Raji (cell line): ENCODE data around the gene FXYD6.

Experiments
- POLR2A ChIP-seq: IDR thresholded peaks from 2 replicates; pipeline ENCODE4 v1.6.1; 2011; ENCODE audit warnings: low read depth, low read length, control low read depth; ENCODE audit not compliant: insufficient read depth

FXYD6 gene

DNA sequence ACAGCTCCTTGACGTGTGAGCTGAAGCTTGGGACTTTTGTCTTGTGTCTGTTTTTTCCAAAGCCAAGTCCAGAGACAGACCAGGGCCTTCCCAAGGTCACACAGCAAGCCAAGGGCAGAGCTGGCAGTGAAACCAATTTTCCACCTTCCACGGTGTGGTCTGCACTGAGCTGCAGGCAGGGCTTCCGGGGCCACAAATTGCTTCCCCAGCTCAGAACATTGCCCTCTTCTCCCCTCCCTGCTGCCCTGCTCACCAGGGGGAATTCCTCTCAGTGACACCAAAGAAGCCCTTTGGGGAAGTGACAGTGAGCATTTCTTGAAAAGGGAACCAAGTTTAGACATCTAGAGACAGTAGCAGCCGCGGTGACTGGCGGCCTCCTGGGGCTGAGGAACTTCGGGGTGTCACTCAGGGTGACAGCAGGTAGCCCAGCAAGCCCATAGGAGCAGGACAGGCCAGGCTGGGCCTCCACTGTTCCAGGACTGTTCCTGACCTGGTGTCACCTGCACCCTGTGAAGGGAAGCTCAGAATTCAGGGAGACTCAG lies 61.1 kb downstream of the FXYD6 start:
- no peak for TF ChIP-seq POLR2A

DNA sequence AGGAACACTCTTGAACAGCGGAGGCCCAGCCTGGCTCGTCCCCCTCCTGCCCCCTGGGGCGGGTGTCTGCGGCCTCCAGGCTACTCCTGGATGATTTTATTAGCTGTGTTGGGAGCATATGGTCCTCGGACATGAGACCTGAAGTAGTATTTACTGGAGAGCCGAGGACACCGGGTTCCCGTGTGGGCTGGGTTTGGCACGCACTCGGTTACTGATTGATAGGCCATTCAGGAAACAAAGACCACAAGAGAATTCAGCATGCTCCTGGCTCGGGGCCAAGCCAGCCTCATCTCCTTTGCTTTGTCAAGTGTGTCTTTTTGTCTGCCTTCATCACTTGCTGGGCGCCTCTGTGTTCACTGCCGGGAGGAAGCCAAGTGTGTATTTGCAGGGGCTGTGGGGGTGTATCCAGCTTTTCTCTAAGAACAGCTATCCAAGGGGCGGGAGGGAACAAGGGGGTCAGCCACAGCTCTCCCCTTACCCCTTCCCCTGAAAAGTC lies 61.6 kb downstream of the FXYD6 start:
- TF ChIP-seq POLR2A = no peak

DNA sequence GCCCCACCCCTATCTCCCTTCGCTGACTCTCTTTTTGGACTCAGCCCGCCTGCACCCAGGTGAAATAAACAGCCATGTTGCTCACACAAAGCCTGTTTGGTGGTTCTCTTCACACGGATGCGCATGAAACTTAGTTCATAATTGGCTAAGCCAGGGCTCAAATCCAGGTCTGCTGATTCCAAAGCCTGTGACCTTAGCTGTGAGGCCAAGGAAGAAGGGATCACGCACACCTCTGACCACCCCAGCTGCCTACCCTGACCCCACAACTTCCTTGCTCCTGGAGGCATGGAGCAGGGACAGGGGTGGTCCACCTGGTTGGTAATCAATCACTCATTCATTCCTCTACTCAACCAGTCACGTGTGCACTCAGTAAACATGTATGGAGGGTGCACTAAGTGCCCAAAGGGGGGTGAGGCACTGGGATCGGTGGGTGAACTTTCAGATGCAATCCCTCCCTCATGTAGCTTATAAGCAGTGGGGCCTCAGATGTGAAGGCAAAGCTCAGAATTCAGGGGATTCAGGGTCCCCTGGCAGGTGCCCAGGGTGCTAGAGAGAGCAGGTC lies 62.2 kb downstream of the FXYD6 start:
- no peak for TF ChIP-seq POLR2A

DNA sequence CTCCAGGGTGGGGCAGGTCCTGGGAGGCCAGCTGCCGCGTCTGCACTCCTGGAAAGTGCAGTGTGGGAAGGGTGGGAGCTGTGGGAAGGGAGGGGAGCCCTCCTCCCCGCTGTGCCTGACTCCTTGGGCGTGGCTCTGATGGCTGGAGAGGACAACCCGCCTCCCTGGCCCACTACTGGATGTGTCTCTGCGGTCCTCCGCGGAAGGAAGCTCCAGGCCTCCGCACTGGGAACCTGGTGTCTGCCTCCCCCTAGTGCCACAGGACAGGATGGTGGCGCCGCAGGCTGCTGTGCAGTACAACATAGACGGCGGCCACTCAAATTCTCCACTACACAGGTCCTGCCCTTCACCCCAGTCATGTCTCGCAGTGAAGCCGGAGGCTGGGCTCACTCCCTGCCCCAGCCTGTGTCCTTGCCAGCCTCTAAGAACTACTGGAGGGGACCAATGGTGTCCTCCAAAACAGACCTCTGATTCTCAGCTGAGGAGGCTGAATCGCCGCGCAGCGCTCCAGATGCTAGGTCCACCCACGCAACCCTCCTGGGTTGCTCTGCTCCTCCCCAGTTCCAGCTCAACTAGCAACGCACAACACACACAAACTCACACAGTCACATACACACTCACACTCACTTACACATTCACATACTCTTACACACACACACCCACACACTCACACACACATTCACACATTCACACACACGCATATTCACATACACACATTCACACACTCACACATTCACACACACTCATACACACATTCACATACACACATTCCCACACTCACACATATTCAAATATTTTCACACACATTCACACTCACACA lies 67.0 kb downstream of the FXYD6 start:
- no peak for TF ChIP-seq POLR2A

- TF ChIP-seq POLR2A = no peak
Measured at GRCh38 chr11:117808784-117809183, 67.7 kb downstream of the FXYD6 start.

- no peak for TF ChIP-seq POLR2A
Measured at GRCh38 chr11:117807482-117808327, 68.8 kb downstream of the FXYD6 start.

DNA sequence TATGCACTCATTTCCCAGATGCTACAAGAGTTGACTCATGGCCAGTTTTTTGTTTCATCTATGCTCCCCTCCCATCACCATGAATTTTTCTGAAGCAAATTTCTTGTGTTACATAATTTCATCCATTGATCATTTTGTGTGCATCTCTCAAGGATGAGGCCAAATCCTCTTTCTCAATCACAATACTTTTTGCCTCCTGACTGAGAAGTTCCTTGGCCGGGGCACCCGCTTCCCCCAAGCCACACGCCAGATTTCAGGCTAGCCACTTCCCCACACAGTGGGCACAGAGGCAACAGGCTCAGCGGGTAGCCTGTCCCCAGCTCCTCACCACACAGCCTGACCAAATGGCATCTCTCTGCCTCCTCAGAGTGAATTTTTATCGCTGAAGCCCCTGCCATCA lies 69.6 kb downstream of the FXYD6 start:
- TF ChIP-seq POLR2A = no peak

DNA sequence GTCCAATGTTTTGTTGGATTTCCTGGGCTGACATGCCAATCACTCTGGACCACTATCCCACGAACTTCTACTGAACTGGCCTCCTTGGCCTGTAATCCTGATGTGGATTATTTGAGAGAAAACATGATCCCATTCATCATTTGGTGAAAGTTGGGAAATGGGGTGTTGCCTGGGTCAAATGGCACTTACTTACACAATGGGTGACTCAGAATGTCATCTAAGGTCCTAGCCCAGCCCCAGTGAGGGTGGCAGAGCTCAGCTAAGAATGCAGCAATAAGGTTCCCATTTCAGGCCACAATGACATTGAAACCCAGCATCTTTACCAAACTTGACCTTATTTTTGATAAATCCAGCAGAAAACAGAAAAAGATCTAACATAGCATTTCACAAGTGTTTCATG lies 71.4 kb downstream of the FXYD6 start:
- TF ChIP-seq POLR2A = no peak

DNA sequence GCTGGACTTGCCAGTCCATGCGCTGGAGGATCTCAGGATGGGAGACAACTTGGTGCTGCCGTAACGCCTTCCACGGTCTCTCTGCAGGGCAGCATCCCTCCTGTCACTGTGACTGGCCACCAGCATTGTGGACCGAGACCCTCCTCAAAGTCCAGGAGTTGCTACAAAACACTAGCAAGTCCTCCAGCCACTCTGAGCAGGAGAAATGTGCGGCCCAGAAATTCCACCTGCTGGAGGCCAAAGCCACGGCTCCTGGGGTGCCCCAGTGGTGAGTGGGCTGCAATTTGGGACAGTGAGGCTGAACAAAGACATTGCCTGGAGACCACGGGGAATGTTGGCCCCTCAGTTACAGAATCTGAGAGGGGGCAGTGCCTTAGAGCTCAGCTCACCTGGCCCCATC lies 72.6 kb downstream of the FXYD6 start:
- no peak for TF ChIP-seq POLR2A

DNA sequence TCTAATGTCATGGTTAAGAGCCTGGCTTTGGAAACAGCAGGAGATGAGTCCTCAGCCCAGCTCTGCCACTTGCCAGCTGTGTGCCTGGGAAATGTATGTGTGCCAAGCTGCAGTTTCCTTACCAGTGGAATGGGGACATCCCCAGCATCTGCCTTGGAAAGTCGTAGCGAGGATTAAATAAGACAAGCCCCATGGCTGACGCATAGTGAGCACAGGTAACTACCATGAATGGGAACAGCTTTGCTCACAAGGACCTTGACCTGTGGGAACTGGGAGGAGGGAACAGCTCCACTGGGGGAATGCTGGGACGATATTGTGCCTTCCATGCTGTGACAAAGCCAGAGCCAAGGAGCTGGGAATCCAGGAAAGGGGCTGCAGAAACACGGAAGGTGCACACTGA lies 76.8 kb downstream of the FXYD6 start:
- no peak for TF ChIP-seq POLR2A

- TF ChIP-seq POLR2A = no peak
Measured at GRCh38 chr11:117796872-117797529, 79.5 kb downstream of the FXYD6 start, which contains the start of gene DSCAML1. Gene DSCAML1 (minus strand): TSS chr11:117797216. CDS start chr11:117797079, 137 bp downstream.

- TF ChIP-seq POLR2A = no peak
Measured at GRCh38 chr11:117796456-117796871, 80.0 kb downstream of the FXYD6 start.

GRCh38 chr11:117795638-117796455 lies 80.6 kb downstream of the FXYD6 start:
- no peak for TF ChIP-seq POLR2A

GRCh38 chr11:117794772-117795629 lies 81.5 kb downstream of the FXYD6 start:
- TF ChIP-seq POLR2A = no peak
